RPMI8226 (cell line): Measurements from ENCODE around the gene LIMS2.

Experiments used
- DNase-seq: peaks from one replicate; pipeline ENCODE4 v3.0.0-alpha.2; 2015

LIMS2 gene

DNA sequence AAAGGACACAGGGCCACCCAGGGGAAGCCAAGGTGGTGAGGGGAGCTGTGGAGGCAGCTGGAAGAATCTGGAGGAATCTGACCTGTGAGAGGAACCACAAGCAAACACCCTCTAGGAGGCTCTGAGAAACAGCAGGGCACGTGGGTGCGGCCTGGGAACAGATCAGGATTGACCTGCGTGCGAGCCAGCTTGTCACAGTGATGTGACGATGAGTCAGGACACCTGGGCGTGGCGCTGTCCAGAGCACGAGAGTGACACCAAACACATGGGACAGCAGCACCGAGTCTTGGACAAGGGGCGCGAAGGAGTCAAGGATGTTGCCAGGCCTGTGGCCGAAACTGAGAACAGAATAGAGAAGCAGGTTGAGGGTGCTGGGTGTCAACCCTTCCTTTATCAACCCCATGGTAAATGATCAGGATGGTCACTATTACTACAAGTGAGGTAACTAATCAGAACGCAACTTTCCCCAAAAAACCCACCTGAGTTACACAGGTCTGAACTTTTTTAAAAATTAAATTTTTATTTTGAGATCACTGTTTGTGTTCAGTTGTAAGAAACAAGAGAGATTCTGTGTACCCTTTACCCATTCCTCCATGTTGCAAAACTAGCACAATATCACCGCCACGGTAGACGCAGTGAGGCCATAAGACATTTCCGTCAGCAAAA, 25.3 kb upstream of the LIMS2 start:
- peak; percentile 97 for DNase-seq

GRCh38 chr2:127698553-127699355, 23.4 kb upstream of the LIMS2 start:
- DNase-seq: no peak

DNA sequence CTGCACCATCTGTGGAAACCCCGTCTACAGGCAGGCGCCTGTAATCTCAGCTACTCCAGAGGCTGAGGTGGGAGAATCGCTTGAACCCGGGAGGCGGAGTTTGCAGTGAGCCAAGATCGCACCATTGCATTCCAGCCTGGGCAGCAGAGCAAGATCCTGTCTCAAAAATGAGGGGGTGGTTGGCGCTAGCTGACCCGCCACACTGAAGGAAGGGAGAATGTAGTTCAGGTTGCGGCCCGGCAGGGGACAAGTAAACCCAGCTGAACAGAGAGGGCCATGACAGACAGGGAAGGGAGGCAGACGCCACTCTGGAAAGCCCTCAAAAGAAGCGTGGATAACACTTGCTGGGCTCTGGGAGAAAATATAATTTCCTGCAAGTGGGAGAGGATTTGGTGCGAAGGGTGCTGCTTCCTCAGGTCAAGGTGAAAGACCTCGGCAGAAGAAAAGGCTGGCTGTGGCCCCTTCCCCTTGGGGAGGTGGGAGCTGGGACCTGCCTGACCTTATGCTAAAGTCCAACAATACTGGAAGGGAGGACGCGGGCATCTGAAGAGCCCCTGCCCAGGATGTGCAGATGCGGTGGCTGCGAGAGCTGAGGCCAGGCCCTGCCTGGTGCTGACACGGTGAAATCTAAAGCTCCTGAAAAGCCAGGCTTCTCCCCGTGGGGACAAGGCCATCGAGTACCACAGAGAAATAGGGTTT, 22.3 kb upstream of the LIMS2 start:
- DNase-seq: no peak

- peak; percentile 82 for DNase-seq
These were observed 20.5 kb upstream of the LIMS2 start for GRCh38 chr2:127695491-127696472.

- no peak for DNase-seq
These were observed 19.7 kb upstream of the LIMS2 start for GRCh38 chr2:127694986-127695385.

- DNase-seq: no peak
These were observed 15.4 kb upstream of the LIMS2 start for GRCh38 chr2:127690696-127691095.

DNA sequence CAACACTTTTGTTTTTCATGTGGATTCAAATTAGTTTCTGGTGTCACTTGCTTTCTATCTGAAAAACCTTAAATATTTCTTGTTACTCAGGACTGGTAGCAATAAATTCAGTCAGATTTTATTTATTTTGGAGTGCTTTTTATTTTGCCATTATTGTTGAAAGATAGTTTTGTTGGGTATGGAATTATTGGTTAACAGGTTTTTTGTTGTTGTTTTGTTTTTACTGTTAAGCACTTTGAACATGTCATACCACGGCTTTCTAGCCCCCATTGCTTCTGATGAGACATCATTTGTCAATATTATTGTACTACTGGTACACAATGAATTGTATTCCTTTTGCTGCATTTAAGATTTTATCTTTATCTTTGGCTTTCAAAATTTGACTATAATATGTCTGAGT, 13.1 kb upstream of the LIMS2 start:
- DNase-seq: no peak

DNA sequence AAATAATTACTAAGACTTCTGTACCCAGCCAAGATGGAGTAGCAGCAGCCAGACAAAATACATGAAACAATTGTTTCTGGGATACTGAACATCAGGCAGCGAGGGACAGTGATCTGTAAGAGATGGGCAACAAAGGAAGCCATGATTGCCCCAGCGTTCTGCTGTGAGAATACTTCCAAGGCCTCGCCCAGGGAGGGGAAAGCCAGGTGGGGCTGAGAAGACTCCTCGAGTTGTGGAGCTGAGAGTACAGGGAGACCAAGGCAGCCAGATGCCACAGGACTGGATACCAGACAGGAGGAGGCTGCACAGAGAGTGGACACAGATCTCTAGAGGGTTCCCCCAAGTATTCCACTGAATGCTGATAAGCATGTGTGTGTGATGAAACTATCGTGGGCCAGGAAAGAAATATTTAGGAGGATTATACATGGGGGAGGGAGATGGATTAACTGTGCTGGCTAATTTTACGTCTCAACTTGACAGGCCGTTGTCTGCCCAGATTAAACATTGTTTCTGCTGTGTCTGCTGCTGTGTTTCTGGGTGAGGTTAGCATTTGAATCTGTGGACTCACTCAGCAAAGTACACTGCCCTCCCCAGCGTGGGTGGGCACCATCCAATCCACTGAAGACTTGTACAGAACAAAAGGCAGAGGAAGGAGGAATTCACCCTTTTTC, 10.2 kb upstream of the LIMS2 start:
- DNase-seq: no peak

DNA sequence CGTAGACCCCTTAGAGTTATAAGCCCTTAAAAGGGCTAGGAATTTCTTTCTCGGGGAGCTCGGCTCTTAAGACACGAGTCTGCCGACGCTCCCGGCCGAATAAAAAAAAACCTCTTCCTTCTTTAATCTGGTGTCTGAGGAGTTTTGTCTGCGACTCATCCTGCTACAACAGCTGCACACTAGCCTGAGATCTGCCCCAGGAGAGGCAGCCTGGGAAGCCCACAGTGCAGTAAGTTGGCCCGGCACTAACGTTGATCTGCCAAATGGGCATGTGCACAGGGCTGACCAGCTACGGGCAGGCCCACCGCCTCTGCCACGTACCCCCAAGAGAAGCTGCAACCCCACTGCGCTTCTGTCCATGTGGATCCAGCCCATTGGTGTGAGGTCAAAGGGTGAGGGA, 8.4 kb upstream of the LIMS2 start:
- DNase-seq: no peak

DNA sequence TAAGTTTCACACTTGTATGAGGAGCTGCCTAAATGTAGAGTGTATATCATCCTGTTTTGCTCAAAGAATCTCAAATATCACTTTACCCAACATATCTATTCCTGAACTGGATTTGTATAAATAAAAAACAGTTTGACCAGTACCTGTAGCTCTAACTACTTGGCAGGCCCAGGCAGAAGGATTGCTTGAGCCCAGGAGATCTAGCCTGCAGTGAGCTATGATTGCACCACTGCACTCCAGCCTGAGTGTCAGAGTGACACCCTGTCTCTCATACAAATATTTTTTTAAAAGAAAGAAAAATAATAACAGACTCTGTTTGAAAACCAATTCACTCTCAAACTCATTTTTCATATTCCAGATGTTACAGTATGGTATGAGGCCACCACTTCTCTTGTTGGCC, 7.7 kb upstream of the LIMS2 start:
- no peak for DNase-seq

DNA sequence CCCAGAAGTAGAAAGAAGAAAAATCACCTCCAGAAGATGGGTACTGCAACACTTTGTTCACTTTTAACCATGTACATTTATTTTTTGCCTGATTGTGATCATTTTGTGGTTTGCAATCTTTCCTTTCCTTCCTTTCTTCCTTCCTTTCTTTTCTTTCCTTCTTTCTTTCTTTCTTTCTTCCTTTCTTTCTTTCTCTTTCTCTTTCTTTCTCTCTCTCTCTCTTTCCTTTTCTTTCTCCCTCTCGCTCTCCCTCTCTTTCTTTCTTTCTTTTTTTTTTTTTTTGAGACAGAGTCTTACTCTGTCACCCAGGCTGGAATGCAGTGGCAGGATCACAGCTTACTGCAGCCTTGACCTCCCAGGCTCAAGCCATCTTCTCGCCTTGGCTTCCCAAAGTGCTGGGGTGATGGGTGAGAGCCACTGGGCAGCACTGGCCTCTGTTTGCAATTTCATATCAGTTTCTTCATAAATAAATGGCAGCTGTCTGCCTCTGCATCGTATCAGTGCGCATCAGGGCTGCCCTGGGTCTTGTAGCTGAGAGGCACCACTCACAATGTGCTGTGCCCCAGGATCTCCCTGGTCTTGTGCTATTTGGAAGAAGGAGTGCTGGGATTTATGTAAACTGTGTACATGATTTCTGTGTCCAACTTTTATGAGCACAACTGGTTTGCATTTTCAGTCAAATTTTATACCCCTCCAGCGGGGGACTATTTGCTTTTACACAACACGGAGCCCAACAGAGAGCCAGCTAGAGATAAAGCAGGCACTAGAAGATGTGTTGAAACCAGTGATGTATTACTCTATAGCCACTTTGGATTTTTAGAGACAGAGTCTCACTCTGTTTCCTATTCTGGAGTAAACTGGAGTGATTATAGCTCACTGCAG, 6.9 kb upstream of the LIMS2 start:
- DNase-seq: no peak

GRCh38 chr2:127681288-127681804, 6.0 kb upstream of the LIMS2 start:
- DNase-seq: peak; percentile 29

- DNase-seq: no peak
These were observed 5.5 kb upstream of the LIMS2 start for GRCh38 chr2:127680706-127681287.

DNA sequence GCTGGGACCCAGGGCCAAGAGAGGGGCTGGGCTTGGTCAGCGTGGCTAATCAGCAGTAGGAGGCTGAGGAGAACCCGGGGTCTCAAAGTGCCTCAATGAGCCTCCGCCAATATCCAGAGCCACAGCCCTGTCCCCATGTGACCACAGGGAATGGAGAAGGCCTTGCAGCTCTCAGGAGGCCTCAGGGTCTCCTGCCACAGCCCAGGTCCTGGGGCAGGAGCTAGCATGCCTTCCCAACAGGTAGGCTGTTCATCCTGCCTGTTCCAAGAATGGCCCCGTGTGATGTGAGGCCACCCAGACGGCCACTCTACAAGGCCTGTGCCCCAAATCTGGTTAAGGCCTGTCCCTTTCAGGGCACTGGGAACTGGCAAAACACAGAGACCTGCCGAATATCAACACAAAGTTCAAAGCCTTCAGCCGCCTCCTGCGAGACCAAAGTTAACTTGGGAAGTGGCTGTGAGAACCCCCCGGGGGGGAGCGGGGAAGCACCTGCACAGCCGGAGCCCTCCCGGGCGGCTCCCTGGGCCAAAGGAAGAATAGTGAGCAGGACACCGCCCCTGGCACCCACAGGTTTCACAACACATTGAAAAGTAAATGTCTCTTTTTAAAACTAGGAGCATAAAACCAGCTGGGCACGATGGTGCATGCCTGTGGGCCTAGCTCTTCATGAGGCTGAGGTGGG, 4.5 kb upstream of the LIMS2 start:
- no peak for DNase-seq

- no peak for DNase-seq
These were observed 3.7 kb upstream of the LIMS2 start for GRCh38 chr2:127678991-127679390.

GRCh38 chr2:127678531-127678930, 3.2 kb upstream of the LIMS2 start:
- DNase-seq: no peak

GRCh38 chr2:127676906-127677305, 1.6 kb upstream of the LIMS2 start:
- DNase-seq: no peak

DNA sequence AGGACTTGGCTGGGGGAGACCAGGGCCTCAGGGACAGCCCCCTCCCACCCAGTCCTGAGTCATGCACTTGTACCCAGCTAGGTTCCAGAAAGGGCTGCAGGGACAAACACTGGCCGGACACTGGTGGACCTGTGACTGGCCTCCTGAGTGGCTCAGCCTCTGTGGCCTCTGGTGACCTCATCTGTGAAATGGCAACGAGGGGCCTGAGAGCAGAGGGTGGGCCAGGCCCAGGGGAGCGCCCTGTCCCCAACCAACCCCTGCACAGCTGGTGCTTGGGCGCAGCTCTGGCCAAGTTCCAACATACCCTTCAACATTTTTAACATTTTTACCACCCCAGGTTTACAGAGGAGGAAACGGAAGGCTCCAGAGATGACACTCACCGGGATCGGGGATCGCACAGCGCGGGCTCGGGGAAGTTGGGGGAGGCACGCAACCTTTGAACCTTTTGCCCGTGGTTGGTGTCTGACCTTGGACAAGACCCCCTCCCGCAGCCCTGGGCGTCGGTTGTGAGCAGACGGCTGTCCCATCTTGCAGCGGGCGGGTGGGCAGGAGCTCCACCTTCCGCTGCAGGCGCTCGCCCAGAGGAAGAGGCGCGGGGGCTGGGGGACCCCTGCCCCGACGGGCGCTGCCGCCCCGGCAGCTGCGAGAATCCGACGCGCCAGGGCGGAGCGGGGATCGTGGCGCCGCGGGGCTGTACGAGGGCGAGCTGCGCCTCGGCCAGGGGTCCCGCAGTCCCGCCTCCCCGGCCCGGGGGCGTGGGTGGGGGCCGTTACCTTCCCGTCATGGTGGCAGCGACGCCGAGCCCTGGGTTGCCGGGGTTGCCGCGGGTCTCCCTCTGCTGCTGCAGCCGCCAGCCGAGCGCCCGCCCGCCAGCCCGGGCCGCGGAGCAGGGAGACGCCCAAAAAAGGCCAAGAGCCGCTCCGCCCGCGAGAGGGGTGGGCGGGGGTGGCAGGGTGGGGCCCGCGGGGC, 805 bp downstream of the LIMS2 start:
- DNase-seq: no peak
